BE2C (cell line): ENCODE data around the gene PUM2.

ENCODE experiments used
- DNase-seq: peaks from one replicate; pipeline ENCODE4 v3.0.0-alpha.2; 2020
- H3K27me3 ChIP-seq: fragments of 250-450 bp; sonication (Bioruptor Pico); 2 replicates; pipeline ENCODE4 v1.5.1; 2020; ENCODE audit warnings: mild to moderate bottlenecking
- H3K36me3 ChIP-seq: fragments of 250-450 bp; sonication (Bioruptor Pico); 2 replicates; pipeline ENCODE4 v1.5.1; 2020; ENCODE audit warnings: mild to moderate bottlenecking
- H3K4me1 ChIP-seq: fragments of 250-450 bp; sonication (Bioruptor Pico); 2 replicates; pipeline ENCODE4 v1.5.1; 2020
- H3K4me3 ChIP-seq: 2 replicates; pipeline ENCODE4 v1.5.1; 2011; ENCODE audit warnings: low read depth, low read length
- H3K9me3 ChIP-seq: fragments of 250-450 bp; sonication (Bioruptor Pico); 2 replicates; pipeline ENCODE4 v1.5.1; 2020
- TF ChIP-seq, protein P1 (sequence below): IDR thresholded peaks from 2 replicates; pipeline ENCODE4 v1.5.1; 2012; ENCODE audit warnings: mild to moderate bottlenecking, low read depth, low read length

The PUM2 gene

DNA sequence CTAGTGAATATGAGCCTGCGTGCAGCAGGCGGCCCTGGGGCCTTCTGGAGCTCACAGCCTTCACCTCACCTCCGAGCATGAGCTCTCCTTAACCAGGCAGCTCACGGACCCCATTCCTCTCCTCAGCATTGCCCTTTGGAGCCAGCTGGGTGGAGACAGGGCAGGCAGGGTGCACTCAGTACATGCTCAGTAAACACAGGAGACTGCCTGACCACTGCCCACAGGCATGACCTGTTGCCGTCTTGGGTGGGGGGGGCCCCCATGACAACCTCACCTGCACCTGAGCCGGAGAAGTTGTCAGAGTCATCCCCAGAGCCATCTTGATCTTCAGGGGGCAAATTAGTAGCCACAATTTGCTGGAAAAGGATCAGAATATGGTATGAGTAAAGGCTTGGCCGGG lies 145.6 kb downstream of the PUM2 start:
- Histone ChIP-seq H3K36me3 (peaks cover 4% of the 10 kb centered on the region; the same call in 1 of the 2 replicates), H3K4me3 (no peak overlapping the region), H3K4me1 (no peaks in the 10 kb centered on the region), H3K27me3 (no peaks in the 10 kb centered on the region), H3K9me3 (no peaks in the 10 kb centered on the region)
- TF ChIP-seq, protein P1, sequence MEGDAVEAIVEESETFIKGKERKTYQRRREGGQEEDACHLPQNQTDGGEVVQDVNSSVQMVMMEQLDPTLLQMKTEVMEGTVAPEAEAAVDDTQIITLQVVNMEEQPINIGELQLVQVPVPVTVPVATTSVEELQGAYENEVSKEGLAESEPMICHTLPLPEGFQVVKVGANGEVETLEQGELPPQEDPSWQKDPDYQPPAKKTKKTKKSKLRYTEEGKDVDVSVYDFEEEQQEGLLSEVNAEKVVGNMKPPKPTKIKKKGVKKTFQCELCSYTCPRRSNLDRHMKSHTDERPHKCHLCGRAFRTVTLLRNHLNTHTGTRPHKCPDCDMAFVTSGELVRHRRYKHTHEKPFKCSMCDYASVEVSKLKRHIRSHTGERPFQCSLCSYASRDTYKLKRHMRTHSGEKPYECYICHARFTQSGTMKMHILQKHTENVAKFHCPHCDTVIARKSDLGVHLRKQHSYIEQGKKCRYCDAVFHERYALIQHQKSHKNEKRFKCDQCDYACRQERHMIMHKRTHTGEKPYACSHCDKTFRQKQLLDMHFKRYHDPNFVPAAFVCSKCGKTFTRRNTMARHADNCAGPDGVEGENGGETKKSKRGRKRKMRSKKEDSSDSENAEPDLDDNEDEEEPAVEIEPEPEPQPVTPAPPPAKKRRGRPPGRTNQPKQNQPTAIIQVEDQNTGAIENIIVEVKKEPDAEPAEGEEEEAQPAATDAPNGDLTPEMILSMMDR: no peak
- DNase-seq: no peak

- no peak for DNase-seq
- Histone ChIP-seq H3K36me3 (peaks cover 4% of the 10 kb centered on the region; the same call in 1 of the 2 replicates), H3K4me3 (no peak overlapping the region), H3K9me3 (no peaks in the 10 kb centered on the region), H3K27me3 (no peaks in the 10 kb centered on the region), H3K4me1 (no peaks in the 10 kb centered on the region)
- TF ChIP-seq, protein P1: no peak
These were observed 147.0 kb downstream of the PUM2 start for GRCh38 chr2:20203521-20204225.

- H3K4me3 ChIP-seq: no peak overlapping the region
- H3K9me3 ChIP-seq: no peaks in the 10 kb centered on the region
- TF ChIP-seq, protein P1: no peak
- H3K36me3 ChIP-seq: peaks cover 4% of the 10 kb centered on the region; the same call in 1 of the 2 replicates
- no peak for DNase-seq
- no peaks in the 10 kb centered on the region for H3K4me1 ChIP-seq
- H3K27me3 ChIP-seq: no peaks in the 10 kb centered on the region
These were observed 147.6 kb downstream of the PUM2 start for GRCh38 chr2:20203072-20203471.

- TF ChIP-seq, protein P1: no peak
- no peak for DNase-seq
- Histone ChIP-seq H3K4me3 (no peak overlapping the region), H3K9me3 (no peaks in the 10 kb centered on the region), H3K27me3 (no peaks in the 10 kb centered on the region), H3K36me3 (peaks cover 4% of the 10 kb centered on the region; the same call in 1 of the 2 replicates), H3K4me1 (no peaks in the 10 kb centered on the region)
These were observed 149.0 kb downstream of the PUM2 start for GRCh38 chr2:20201671-20202070.

GRCh38 chr2:20200697-20201555 lies 149.7 kb downstream of the PUM2 start:
- H3K36me3 ChIP-seq: peaks cover 4% of the 10 kb centered on the region; the same call in 1 of the 2 replicates
- H3K27me3 ChIP-seq: no peaks in the 10 kb centered on the region
- H3K4me1 ChIP-seq: no peaks in the 10 kb centered on the region
- no peak for DNase-seq
- H3K4me3 ChIP-seq: no peak overlapping the region
- TF ChIP-seq, protein P1: no peak
- H3K9me3 ChIP-seq: no peaks in the 10 kb centered on the region
